HG02763 (cell line): ENCODE data around the gene NUDT8.
"Not testable (repeated sequence)": the region's sequence is repeated elsewhere in the genome, so short reads cannot be mapped to it uniquely, and the experiment has no call there.

Experiments
- ATAC-seq: cut with Tn5 transposase; IDR thresholded peaks from one replicate; pipeline ENCODE4 v1.9.1; 2021; ENCODE audit warnings: mild to moderate bottlenecking, moderate library complexity; ENCODE audit not compliant: unreplicated experiment

Gene NUDT8

DNA sequence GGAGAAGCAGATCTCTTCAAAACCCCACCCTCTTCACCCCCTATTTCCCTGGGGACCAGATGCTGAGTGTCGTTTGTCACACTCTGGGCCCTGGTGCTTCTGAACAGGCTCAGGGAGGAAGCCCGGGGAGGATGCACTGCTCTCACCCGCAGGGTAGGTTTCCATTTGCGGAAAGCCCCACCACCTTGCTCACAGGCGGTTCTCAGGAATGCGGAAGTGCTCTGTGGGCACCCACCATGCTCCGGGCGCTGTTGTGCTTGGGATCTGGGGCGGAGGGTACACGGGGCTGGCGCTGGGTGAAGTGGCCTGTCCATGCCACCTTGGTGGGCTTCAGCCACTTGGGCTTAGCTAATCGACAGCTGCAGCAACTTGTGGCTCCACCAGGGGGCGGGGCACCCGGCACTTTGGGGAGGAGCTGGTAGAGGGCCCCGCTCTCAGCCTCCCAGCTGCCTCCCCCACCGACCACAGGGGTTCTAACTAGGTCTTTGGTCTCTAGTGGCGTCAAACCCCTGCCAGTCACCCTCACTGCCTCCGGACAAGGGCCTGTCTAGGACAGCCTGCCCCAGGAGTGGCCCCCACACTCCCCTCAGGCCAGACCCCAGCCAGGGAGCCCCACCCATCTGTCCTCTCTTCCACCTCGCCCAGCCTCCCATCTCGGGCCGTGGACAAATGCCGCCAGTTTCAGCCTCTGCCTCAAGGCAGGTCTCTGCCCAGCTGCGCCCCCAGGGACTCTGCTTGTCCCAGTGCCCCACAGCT lies 15.6 kb downstream of the NUDT8 start:
- peak; percentile 65 for ATAC-seq

DNA sequence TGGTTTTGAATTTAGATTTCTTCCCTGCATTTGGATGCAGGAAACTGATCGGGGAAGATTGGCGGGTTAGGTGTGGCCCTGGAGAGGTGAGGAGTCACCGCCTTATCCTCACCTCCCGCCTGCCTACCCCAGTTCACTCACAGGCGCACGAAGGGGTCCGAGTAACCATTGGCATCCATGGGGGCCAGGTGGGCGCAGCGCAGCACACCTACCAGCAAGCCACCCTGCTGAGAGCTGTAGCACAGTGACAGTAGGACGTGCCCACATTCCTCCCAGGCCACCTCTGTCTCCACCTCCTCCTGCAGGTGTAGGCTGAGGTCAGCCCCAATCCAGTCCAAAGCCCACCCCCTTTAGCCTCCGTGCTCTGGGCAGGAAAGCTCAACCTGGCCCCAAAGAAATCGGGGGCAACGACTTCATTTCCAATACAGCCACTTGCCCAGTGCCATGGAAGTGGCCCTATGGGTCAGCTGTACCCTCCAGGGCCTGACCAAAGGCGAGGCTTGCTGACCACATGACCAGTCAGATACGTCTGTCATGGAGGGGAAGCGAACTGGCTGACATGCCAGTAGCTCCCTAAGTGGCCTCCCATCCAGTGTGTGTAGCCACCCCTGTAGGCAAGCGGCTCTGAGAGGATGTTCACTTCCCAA lies 16.3 kb downstream of the NUDT8 start:
- ATAC-seq = no peak

DNA sequence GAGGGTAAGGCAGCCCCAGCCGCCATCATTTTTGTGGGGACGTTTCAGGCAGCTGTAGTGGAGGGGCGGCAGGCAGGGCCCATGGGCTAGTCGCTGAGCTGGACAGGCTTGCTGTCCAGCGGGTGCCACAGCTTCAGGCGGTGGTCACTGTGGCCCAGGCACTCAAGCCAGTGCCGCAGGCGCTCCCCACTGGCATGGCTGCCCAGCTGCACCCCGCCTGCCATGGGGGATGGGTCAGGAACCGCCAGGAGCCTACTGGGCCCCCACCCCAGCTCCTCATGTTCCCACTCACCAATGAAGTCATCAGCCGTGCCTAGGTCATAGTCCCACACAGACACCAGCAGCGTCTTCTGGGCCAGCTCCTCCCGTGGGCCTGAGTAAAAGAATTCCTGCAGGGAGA lies 17.0 kb downstream of the NUDT8 start:
- ATAC-seq = no peak

DNA sequence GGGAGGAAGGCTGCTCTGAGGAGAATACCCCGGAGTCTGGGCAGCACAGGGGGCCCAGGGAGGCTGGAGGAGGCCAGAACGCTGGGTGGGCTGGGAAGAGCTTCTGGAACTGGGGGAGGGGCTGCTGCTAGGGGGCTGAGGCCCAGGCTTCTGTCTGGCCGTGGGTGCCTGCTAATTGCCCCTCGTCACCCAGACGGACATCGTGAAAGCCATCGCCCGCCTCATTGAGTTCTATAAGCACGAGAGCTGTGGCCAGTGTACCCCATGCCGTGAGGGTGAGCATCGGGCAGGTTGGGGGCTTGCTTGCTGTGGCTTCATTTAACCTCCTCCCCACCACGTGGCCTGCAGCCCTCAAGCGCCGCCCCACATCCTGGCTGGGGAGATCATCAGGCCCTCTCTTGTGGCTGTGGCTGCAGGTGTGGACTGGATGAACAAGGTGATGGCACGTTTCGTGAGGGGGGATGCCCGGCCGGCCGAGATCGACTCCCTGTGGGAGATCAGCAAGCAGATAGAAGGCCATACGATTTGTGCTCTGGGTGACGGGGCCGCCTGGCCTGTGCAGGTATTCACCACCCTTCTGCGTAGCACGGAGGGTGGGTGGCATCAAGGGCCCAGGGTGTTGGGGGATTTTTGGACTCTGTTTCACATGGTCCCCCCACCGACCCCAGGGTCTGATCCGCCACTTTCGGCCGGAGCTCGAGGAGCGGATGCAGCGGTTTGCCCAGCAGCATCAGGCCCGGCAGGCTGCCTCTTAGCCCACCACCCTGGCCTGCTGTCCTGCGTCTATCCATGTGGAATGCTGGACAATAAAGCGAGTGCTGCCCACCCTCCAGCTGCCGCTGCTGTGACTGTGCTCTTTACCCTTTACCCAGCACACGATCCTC lies 17.8 kb downstream of the NUDT8 start:
- no peak for ATAC-seq

DNA sequence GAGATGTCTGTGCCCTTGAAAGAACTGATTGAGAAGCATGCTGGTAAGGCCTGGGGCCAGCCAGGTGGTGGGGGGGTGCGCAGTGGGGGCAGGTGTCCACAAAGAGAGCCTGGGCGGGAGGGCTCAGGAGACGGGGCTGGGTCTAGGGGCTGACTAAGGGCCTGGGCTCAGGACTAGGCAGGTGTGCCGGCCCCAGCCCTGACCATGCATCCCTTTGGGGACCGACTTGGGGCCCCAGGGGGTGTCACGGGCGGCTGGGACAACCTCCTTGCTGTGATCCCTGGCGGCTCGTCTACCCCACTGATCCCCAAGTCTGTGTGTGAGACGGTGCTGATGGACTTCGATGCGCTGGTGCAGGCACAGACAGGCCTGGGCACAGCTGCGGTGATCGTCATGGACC lies 18.6 kb downstream of the NUDT8 start:
- no peak for ATAC-seq

DNA sequence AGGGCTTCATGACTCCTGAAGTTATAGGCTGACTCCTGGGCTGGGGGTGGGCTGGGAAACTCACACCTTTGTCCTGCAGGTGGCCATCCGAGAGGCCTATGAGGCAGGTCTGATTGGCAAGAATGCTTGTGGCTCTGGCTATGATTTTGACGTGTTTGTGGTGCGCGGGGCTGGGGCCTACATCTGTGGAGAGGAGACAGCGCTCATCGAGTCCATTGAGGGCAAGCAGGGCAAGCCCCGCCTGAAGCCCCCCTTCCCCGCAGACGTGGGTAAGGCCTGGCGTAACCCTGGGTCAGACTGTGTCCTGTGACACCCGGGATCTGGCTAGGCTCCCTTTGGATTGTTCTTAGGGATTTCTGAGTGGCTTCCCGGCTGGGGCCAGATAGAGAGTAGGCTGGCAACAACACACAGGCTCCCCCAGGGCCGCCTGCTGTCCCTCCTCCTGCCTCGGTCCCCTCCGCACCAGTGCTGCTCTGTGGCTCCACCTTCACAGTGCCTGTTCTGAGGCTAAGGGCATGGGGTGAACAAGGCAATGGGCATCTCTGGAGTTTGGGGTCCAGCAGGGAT lies 19.4 kb downstream of the NUDT8 start:
- no peak for ATAC-seq

DNA sequence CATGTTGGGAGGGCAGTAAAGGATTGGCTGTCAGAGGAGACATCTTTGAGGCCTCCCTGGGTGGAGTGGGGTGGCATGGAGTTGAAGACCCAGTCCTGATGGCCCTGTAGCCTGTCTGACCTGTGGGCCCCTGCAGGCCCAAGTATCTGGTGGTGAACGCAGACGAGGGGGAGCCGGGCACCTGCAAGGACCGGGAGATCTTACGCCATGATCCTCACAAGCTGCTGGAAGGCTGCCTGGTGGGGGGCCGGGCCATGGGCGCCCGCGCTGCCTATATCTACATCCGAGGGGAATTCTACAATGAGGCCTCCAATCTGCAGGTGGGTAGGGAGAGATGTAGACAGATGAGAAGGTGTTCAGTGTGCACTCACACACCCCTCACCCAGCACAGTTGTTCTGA lies 20.4 kb downstream of the NUDT8 start:
- ATAC-seq = no peak

DNA sequence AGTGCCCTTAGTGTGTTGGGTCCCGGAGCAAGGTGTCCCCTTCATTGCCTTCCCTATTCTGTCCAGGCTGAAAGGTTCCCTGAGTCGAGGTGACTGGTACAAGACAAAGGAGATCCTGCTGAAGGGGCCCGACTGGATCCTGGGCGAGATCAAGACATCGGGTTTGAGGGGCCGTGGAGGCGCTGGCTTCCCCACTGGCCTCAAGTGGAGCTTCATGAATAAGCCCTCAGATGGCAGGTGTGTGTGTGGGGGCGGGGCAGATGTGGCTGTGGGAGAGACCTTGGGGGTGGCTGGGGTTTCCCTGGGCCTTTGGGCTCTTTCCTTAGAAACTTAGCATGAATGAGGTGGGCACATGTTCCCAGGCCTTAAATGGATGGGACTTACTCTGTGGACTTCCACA lies 21.3 kb downstream of the NUDT8 start:
- ATAC-seq = no peak

DNA sequence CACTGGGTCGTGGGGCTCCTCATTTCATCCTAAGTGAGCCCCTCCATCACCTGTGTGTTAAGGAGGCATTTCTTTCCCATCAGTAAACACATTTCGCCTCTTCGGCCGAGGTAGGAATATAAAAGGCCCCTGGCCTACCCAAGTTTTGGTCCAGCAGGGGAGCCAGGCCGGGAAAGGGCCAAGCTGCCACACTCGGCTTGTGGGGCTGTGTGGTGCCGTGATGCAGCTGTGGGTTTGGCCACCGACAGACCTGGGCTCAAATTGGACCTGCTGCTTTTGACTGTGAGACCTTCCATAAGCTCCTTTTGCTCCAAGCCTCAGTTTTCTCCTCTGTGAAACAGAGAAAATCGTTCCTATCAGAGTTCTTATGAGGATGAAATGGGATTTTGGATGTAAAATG lies 22.2 kb downstream of the NUDT8 start:
- no peak for ATAC-seq

DNA sequence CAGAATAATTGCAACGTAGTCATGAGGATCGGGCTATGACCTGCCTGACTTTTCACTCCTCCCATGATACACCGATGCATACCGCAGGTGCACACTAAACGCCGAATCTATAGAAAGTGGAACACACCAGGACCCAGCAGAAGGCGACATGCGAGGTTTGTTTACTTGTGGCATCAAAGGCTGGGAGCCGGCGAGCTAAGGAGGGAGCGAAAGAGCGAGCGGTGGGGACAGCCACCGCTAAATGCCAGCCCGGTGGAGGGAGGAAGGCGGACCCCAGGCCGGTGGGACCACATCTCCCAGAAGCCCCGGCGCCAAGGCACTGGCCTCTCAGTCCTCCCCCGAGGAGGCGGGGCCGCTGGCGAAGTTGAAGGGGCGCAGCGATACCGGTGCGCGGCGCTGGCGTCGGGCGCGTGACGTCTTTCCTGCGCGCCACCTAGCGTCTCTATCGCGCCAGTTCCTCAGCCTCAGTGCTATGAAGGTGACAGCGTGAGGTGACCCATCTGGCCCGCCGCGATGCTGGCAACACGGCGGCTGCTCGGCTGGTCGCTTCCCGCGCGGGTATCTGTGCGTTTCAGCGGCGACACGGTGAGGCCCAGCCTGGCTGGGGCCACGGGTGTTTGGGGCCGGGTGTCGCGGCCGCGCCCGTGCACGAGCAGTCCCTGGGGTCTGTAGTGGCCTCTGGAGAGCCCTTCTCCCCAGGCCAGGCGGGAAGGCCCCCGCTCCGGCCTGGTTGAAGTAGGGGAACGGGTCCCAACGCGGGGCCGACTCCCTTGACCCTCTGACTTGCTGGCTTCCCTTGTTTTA lies 23.0 kb downstream of the NUDT8 start, which contains the start of gene NDUFV1:
Gene NDUFV1 (plus strand): TSS at position 445 of the 804 bp plus-strand sequence. CDS start 69 bp downstream, at position 514.
- peak; percentile 95 for ATAC-seq

DNA sequence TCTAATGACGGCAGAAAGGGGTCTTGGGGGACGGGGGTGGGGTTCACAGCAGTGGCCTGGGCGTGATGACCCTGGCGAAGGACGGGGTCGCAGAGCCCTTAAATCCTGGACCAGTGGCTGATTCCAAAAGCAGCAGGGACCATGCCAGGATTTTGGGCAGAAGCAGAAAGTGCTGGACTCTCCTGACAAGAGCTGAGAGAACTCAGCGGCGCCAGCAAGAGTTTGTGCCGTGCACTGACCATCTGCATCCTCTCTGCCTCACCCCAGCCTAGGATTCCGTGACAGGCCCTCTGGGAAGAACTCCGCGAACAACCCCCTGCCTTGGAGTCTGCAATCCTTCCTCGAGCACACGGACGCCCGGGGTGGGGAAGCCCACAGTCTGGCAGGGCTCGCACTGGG lies 23.6 kb downstream of the NUDT8 start:
- ATAC-seq = no peak

DNA sequence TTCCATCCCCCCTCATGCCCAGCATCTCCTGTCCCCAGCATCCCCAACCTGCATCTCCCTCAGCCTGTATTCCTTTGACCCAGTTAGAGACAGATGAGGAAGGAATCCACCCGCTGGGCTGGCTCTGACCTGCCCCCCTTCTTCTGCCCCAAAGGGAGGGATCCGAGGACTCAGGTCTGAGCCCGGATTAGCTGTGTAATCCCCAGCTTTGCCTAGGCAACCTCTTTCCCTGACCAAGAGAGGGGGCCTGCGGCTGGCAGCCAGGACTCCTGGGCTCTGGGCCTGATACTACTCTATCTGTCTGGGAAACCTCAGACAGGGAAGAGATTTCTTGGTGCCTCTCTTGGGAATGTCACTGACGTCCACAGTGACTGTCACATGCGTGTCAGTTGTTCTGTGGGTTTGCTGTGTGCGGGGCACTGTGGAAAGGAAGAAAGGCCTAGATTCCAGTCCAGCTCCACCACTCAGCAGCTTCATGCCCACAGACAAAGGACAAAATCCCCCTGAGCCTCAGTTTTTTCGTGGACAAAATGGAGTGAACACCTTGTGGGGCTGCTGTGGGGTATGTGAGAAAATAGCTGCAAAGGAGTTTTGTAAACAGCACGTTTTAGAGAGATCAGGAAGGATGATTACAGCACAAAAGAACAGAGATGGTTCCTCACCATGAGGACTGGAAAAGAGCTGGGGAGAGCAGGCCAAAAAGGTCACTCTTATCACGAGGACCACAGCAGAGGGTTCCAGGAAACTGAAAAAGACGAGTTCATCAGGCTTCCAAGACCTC lies 24.3 kb downstream of the NUDT8 start:
- no peak for ATAC-seq

DNA sequence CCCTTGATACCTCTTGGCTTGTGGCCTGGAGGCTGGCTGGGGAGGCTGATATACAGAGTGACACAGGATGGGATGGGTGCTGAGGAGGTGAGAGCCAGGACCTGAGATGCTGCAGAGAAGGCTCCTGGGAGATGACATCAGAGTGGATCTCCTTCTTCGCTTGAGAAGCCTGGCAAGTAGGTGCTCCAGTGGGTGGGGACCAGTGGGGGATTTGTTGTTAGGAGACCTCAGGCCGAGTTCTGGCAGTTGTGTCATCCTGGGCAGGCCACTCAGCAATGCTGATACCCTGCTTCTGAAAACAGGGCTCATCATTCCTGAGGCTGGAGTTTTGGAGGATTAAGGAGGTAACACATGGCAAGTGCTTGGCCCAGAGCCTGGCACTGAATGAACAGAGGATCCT lies 24.9 kb downstream of the NUDT8 start:
- ATAC-seq = no peak

DNA sequence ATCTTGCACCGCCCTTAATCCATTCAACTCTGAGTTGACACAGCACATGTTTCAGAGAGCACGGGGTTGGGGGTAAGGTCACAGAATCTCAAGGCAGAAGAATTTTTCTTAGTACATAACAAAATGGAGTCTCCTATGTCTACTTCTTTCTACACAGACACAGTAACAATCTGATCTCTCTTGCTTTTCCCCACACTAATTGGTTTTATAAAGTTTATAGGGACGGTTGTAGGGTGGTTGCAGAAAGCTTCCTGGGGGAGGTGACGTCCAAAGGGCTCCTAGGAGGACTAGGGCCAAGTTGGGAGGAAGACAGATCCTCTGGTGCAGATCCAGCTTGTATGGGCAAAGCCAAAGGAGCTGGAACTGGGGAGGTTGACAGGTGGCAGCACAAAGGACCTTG lies 25.6 kb downstream of the NUDT8 start:
- not testable (repeated sequence) for ATAC-seq

DNA sequence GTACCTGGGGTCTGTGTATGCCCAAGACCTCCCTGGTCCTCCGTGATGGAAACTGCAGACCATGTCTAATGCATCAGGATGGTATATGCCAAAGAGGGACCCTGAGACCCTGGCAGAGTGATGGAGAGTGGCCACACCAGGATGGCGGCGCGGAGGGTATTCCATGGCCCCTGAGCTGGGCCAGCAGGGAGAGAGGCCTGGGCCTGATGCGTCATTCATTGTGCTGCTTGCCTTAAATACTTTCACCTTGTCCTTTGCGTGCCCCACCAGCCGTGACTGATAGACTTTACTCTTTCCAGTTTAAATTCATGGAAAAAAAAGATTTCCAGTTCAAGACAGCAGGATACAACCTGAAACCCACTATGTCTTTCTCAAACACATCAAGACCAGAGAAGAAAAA lies 28.6 kb downstream of the NUDT8 start:
- no peak for ATAC-seq

DNA sequence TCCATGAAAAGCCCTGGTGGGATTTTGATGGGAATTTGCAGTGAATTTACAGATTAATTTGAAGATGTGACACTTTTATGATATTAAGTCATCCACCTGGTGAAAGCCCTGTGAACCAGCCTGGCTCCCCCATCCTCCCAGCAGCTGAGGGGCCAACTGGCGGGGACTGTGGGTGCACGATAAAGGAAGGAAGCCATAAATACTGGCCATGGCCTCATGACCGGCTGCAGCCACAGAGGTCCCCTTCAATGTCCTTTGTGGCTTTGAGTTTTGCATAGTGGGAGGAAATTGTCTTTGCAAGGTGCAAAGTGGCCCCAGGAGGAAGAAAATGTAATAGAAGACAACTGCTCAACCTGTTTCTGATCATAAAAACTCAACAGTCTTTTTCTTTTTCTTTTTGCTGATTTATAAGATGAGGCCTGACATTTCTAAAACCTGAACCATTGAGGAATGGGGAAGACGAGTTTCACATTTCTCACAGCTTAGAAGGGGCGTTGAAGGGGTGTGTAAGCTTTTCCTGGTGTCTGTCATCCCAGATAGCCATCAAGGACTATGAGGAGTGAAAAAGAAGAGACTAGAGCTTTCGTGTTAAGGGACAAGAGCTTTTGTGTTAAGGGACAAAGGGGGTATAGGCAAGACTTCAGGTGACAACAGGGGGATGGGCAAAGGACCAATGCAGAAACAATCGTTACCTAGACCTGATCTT lies 29.3 kb downstream of the NUDT8 start:
- no peak for ATAC-seq

DNA sequence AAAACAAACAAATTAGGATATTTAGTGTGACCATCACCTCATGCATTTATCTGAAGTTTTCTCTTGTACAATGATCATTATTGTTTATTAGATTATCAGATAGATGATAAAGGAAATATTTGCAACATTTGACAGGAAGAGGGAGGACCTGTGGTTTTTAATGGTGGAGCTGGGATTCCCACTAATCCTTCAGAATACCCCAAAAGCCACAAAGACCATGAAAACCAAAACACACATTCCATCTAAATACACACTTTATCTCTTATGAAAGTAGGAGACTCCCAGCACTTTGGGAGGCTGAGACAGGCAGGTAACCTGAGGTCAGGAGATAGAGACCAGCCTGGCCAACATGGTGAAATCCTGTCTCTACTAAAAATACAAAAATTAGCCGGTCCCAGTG lies 30.6 kb downstream of the NUDT8 start:
- no peak for ATAC-seq

DNA sequence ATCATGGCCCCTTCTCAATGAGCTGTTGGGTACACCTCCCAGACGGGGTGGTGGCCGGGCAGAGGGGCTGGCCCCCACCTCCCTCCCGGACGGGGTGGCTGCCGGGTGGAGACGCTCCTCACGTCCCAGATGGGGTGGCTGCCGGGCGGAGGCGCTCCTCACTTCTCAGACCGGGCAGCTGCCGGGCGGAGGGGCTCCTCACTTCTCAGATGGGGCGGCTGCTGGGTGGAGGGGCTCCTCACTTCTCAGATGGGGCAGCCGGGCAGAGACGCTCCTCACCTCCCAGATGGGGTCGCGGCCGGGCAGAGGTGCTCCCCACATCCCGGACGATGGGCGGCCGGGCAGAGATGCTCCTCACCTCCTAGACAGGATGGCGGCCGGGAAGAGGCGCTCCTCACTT lies 31.8 kb downstream of the NUDT8 start:
- not testable (repeated sequence) for ATAC-seq

DNA sequence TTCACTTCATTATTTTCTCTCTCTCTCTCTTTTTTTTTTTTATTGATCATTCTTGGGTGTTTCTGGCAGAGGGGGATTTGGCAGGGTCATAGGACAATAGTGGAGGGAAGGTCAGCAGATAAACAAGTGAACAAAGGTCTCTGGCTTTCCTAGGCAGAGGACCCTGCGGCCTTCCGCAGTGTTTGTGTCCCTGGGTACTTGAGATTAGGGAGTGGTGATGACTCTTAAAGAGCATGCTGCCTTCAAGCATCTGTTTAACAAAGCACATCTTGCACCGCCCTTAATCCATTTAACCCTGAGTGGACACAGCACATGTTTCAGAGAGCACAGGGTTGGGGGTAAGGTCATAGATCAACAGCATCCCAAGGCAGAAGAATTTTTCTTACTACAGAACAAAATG lies 32.3 kb downstream of the NUDT8 start:
- not testable (repeated sequence) for ATAC-seq
